Melanocyte of skin (primary cell): Measurements from ENCODE around the gene CCDC15. TPM values are rescaled to one million over a fixed set of nuclear protein-coding genes. Genes with fewer than 3 reads are reported as not detected.

Source experiments
- total RNA-seq, 2 donors: library from RNA; depleted of rRNA; stranded (reverse); fragments of >200 nt; gene quantifications; 2 replicates each; pipeline ENCODE4 v1.2.3, GENCODE V29; 2012

CCDC15 gene
- total RNA-seq = 1 to 10 TPM; 2.8 to 3.3 TPM

DNA sequence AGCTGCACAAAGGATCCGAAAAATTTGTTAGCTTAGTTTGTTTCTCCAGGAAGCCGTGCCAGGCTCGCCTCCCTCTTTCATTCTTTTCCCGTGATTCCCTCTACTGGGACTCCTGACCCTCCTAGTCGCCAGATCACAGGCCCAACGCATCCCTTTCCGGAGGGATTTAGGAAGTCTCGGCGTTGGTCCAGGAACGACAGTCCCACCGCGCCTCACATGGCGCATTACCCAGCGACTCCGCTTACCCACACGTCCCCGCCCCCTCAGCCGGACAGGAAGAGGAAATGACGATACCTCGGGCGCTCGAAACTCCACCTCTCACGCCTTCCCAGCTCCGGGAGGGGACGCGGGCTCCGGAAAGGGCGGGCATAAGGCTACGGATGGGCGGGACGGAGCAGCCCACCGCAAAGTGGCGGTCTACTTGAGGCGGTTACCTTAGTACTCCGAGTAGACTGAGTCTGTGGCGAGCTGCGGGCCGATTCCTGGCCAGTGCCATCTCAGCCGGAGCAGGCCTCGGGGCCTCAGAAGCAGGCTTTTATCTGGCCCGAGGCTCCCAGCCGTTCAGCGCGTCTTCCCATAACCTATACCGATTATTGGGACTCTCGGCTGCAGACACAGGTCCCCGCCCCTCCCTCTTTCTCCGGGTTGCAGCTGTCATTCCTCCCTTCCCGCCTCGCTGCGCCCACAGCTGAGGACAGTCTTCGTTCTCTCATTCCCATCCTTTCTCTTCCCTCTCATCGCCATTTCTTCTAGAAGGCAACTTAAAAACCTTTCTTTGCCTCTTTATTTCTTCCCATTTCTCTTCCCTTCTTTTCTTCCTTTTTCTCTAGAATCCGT is at the start of gene CCDC15:
CCDC15 (plus strand) TSS at position 450 of the 837 bp plus-strand sequence. CDS start 531 bp downstream, outside the sequence.

GRCh38 chr11:124918950-124919349 is 35.1 kb upstream of the CCDC15 start, which contains the start of gene HEPN1:
Gene HEPN1, plus strand, starts transcription at chr11:124919250.

GRCh38 chr11:124935548-124936514 is 18.2 kb upstream of the CCDC15 start, which contains the start of gene HEPACAM:
Gene HEPACAM, minus strand, starts transcription at chr11:124936047. Its CDS starts 41 bp downstream, at chr11:124936006.

DNA sequence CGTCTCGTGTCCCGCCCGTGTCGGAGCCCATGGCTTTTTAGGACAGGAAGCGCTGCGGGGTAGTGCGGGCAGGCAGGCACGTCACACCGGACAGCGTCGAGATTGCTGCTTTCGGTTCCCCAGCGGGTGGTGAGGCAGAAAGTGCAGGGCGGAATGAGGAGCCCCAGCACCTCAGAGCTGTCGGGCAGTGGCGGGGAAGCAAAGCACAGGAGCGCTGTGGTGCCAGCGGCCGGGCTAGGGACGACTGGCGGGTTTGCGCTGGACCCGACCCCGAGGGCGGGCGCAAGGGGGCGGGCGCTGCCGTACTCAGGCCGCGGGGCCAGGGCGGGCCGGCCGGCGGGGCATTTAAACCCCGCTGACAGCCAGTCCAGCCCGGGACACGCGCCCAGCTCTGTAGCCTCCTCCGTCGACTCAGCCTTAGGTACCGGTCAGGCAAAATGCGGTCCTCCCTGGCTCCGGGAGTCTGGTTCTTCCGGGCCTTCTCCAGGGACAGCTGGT is 109.0 kb downstream of the CCDC15 start, which contains the start of gene SLC37A2:
SLC37A2 (plus strand) TSS at position 375 of the 498 bp plus-strand sequence; CDS start at position 438, 63 bp downstream.

Other genes with a start within 250 kb of the CCDC15 start
- 1 to 10 TPM in 1 of 2 donors, under 1 TPM in 1; 0.33 to 1.4 TPM for gene NRGN, start 214.3 kb upstream of the CCDC15 start, total RNA-seq
- not detected for gene VSIG2, start 201.9 kb upstream of the CCDC15 start, total RNA-seq
- gene ESAM, start 191.9 kb upstream of the CCDC15 start, total RNA-seq = under 1 TPM in 1 of 2 donors, not detected in 1; under 0.01 TPM
- gene MSANTD2, start 153.8 kb upstream of the CCDC15 start, total RNA-seq = 1 to 10 TPM; 5.2 to 8.3 TPM
- 1 to 10 TPM; 3.7 to 6.9 TPM for gene ROBO3, start 88.8 kb upstream of the CCDC15 start, total RNA-seq
- under 1 TPM in 1 of 2 donors, not detected in 1; 0.34 TPM for gene ROBO4, start 56.3 kb upstream of the CCDC15 start, total RNA-seq
- not detected for gene HEPN1, start 35.0 kb upstream of the CCDC15 start, total RNA-seq
- not detected for gene HEPACAM, start 18.2 kb upstream of the CCDC15 start, total RNA-seq
- 1 to 10 TPM; 1.4 to 3.3 TPM for gene SLC37A2, start 109.1 kb downstream of the CCDC15 start, total RNA-seq
- 10 to 100 TPM; 24.1 to 51.0 TPM for gene TMEM218, start 157.4 kb downstream of the CCDC15 start, total RNA-seq
- 10 to 100 TPM in 1 of 2 donors, 1 to 10 TPM in 1; 7.6 to 11.3 TPM for gene PKNOX2, start 210.5 kb downstream of the CCDC15 start, total RNA-seq